Measurements from ENCODE around the gene ETV2.
"Not testable (repeated sequence)": the region's sequence is repeated elsewhere in the genome, so short reads cannot be mapped to it uniquely, and the experiment has no call there.

Gene ETV2

DNA sequence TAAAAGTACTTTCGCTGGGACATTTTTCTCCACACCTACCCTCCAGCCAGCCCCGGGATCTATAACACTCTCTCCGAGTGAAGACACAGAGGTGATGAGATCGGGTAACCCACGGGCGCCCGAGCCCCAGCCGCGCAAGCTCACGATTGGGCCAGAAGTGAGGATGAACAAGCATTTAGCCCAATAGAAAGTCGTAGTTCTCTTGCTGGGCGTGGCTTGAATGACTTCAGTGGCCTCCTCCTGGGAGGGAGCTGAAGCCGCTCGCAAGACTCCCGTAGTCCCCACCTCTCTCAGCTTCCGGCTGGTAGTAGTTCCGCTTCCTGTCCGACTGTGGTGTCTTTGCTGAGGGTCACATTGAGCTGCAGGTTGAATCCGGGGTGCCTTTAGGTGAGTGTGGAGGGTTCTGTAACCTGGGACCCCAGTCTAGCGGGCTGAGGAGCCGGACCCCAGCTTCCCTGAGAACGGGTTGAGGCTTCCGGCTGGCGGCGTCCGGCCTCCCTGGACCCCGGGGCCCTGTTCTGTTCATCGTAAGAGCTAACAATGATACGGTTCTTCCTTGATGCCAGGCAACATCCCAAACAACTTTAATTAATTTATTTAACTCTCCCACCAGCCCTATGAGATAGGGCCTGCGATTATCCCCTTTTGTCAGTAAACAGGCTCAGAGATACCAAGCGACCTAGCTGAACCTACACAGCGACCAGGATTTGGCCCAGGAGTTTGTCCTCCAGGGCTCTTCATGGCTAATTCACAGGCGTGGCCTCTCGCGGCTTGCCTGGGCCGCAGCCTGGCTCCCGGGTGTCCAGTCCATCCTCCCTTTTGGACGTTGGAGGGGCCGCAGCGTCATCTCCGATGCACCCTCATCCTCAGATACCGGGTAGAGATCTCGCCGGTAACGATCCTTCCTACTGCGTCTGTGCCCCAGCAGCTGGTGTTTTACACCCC is 6.7 kb downstream of the ETV2 start, which contains the start of gene COX6B1:
Gene COX6B1 (plus strand): TSS at position 307 of the 945 bp plus-strand sequence. CDS start 2,921 bp downstream, outside the sequence.
- peak; percentile 77 for ATAC-seq
- TF ChIP-seq ZNF8 (CRISPR knock-in tag; IDR thresholded peaks at IDR 0.05) (no peak), GLIS3 (CRISPR knock-in tag; IDR thresholded peaks at IDR 0.05) (no peak), ZNF70 (CRISPR knock-in tag; IDR thresholded peaks at IDR 0.05) (peak; percentile 60; the same call in 1 of the 2 replicates), CSDC2 (CRISPR knock-in tag; IDR thresholded peaks at IDR 0.05) (no peak)
- TF ChIP-seq, protein P1, sequence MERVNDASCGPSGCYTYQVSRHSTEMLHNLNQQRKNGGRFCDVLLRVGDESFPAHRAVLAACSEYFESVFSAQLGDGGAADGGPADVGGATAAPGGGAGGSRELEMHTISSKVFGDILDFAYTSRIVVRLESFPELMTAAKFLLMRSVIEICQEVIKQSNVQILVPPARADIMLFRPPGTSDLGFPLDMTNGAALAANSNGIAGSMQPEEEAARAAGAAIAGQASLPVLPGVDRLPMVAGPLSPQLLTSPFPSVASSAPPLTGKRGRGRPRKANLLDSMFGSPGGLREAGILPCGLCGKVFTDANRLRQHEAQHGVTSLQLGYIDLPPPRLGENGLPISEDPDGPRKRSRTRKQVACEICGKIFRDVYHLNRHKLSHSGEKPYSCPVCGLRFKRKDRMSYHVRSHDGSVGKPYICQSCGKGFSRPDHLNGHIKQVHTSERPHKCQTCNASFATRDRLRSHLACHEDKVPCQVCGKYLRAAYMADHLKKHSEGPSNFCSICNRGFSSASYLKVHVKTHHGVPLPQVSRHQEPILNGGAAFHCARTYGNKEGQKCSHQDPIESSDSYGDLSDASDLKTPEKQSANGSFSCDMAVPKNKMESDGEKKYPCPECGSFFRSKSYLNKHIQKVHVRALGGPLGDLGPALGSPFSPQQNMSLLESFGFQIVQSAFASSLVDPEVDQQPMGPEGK (CRISPR knock-in tag; IDR thresholded peaks at IDR 0.05; ENCODE audit: borderline replicate concordance) = no peak

DNA sequence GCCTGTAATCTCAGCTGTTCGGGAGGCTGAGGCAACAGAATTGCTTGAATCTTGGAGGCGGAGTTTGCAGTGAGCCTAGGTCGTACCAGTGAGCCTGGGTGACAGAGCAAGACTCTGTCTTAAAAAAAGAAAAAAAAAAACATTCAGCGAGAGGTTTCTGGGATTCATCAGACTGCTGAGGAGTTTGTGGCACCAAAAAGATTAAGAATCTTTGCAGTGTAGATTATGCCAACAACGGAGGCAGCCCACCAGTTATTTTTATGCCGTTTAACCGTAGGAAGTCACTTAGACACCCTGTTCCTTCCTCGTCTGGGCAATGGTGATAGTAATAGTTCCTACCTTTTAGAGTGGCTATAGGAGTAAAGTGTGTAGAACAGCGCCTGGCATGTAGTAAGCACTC is 9.0 kb downstream of the ETV2 start:
- no peak for TF ChIP-seq ZNF70 (CRISPR knock-in tag; IDR thresholded peaks at IDR 0.05)
- TF ChIP-seq ZC3H10 (CRISPR knock-in tag; IDR thresholded peaks at IDR 0.05) = no peak
- TF ChIP-seq RARB (CRISPR knock-in tag; IDR thresholded peaks at IDR 0.05) = no peak
- no peak for TF ChIP-seq ISL1 (CRISPR knock-in tag; IDR thresholded peaks at IDR 0.05)
- TF ChIP-seq ZNF8 (CRISPR knock-in tag; IDR thresholded peaks at IDR 0.05) = no peak
- no peak for TF ChIP-seq ESRRG (CRISPR knock-in tag; IDR thresholded peaks at IDR 0.05)
- TF ChIP-seq ZNF565 (CRISPR knock-in tag; conservative IDR thresholded peaks at IDR 0.05; ENCODE audit: low read depth) = no peak
- TF ChIP-seq, protein P2, sequence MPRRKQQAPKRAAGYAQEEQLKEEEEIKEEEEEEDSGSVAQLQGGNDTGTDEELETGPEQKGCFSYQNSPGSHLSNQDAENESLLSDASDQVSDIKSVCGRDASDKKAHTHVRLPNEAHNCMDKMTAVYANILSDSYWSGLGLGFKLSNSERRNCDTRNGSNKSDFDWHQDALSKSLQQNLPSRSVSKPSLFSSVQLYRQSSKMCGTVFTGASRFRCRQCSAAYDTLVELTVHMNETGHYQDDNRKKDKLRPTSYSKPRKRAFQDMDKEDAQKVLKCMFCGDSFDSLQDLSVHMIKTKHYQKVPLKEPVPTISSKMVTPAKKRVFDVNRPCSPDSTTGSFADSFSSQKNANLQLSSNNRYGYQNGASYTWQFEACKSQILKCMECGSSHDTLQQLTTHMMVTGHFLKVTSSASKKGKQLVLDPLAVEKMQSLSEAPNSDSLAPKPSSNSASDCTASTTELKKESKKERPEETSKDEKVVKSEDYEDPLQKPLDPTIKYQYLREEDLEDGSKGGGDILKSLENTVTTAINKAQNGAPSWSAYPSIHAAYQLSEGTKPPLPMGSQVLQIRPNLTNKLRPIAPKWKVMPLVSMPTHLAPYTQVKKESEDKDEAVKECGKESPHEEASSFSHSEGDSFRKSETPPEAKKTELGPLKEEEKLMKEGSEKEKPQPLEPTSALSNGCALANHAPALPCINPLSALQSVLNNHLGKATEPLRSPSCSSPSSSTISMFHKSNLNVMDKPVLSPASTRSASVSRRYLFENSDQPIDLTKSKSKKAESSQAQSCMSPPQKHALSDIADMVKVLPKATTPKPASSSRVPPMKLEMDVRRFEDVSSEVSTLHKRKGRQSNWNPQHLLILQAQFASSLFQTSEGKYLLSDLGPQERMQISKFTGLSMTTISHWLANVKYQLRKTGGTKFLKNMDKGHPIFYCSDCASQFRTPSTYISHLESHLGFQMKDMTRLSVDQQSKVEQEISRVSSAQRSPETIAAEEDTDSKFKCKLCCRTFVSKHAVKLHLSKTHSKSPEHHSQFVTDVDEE (CRISPR knock-in tag; IDR thresholded peaks at IDR 0.05) = no peak
- TF ChIP-seq GLIS3 (CRISPR knock-in tag; IDR thresholded peaks at IDR 0.05) = no peak
- TF ChIP-seq SNAI2 (CRISPR knock-in tag; IDR thresholded peaks at IDR 0.05) = no peak
- TF ChIP-seq, protein P3, sequence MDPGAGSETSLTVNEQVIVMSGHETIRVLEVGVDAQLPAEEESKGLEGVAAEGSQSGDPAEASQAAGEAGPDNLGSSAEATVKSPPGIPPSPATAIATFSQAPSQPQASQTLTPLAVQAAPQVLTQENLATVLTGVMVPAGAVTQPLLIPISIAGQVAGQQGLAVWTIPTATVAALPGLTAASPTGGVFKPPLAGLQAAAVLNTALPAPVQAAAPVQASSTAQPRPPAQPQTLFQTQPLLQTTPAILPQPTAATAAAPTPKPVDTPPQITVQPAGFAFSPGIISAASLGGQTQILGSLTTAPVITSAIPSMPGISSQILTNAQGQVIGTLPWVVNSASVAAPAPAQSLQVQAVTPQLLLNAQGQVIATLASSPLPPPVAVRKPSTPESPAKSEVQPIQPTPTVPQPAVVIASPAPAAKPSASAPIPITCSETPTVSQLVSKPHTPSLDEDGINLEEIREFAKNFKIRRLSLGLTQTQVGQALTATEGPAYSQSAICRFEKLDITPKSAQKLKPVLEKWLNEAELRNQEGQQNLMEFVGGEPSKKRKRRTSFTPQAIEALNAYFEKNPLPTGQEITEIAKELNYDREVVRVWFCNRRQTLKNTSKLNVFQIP (CRISPR knock-in tag; IDR thresholded peaks at IDR 0.05; ENCODE audit: borderline replicate concordance, low read depth) = no peak
- TF ChIP-seq BACH2 (CRISPR knock-in tag; IDR thresholded peaks at IDR 0.05; ENCODE audit: borderline replicate concordance) = no peak
- no peak for TF ChIP-seq ARNTL (CRISPR knock-in tag; IDR thresholded peaks at IDR 0.05; ENCODE audit: borderline replicate concordance, low read depth)
- TF ChIP-seq PPARA (CRISPR knock-in tag; IDR thresholded peaks at IDR 0.05; ENCODE audit: borderline replicate concordance) = no peak
- TF ChIP-seq CSDC2 (CRISPR knock-in tag; IDR thresholded peaks at IDR 0.05) = no peak
- TF ChIP-seq, protein P1 (CRISPR knock-in tag; IDR thresholded peaks at IDR 0.05; ENCODE audit: borderline replicate concordance) = no peak
- no peak for ATAC-seq

DNA sequence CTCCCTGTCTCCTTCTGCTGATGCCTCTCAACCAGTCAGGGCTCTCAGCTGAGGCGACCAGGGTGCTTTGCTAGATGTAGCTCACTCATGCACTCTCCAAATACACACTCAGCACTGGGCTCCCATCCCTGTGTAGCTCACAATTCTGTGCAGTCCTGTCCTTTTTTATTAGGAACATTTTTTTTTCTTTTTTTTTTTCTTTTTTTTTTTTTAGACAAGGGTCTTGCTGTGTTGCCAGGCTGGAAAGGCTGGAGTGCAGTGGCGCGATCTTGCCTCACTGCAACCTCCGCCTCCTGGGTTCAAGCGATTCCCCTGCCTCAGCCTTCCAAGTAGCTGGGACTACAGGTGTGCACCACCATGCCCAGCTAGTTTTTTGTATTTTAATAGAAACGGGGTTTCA is 13.3 kb downstream of the ETV2 start:
- not testable (repeated sequence) for ATAC-seq

DNA sequence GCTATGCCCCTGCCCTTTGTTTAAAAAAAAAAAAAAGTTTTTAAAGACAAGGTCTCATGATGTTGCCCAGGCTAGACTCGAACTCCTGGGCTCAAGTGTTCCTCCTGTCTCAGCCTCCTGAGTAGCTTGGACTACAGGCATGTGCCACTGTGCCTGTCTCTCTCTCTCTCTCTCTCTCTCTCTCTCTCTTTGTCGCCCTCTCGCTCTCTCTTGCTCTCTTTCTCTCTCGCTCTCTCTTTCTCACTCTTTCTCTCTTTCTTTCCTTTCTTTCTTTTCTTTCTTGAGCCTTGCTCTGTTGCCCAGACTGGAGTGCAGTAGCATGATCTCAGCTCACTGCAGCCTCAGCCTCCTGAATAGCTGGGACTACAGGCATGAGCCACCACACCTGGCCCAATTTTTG is 14.1 kb downstream of the ETV2 start:
- ATAC-seq = no peak
- TF ChIP-seq TOX (CRISPR knock-in tag; IDR thresholded peaks at IDR 0.05; ENCODE audit: borderline replicate concordance) (no peak), PPARA (CRISPR knock-in tag; IDR thresholded peaks at IDR 0.05; ENCODE audit: borderline replicate concordance) (no peak), ARNTL (CRISPR knock-in tag; IDR thresholded peaks at IDR 0.05; ENCODE audit: borderline replicate concordance, low read depth) (no peak), ZFP30 (CRISPR knock-in tag; IDR thresholded peaks at IDR 0.05) (no peak), ISL1 (CRISPR knock-in tag; IDR thresholded peaks at IDR 0.05) (no peak), BACH2 (CRISPR knock-in tag; IDR thresholded peaks at IDR 0.05; ENCODE audit: borderline replicate concordance) (no peak), OSR1 (CRISPR knock-in tag; IDR thresholded peaks at IDR 0.05) (no peak), ESRRG (CRISPR knock-in tag; IDR thresholded peaks at IDR 0.05) (no peak), ZNF70 (CRISPR knock-in tag; IDR thresholded peaks at IDR 0.05) (no peak), ZNF565 (CRISPR knock-in tag; conservative IDR thresholded peaks at IDR 0.05; ENCODE audit: low read depth) (no peak)
- TF ChIP-seq, protein P1 (CRISPR knock-in tag; IDR thresholded peaks at IDR 0.05; ENCODE audit: borderline replicate concordance) = no peak
- TF ChIP-seq, protein P3 (CRISPR knock-in tag; IDR thresholded peaks at IDR 0.05; ENCODE audit: borderline replicate concordance, low read depth) = no peak
